ENCODE data around the gene TRIM40. TPM values are rescaled to one million over a fixed set of nuclear protein-coding genes. Genes with fewer than 3 reads are reported as not detected.

The TRIM40 gene
- total and polyA plus RNA-seq, 2 of the 13 experiments (the other 11 are each of a cell fraction or from before 2014, with no cell fraction given): 0.58 TPM; not detected in 1

- peak; percentile 44; the same call in 1 of the 2 replicates for TF ChIP-seq ARID4A (CRISPR knock-in tag; IDR thresholded peaks at IDR 0.05; ENCODE audit: borderline replicate concordance)
- TF ChIP-seq PLRG1 (conservative IDR thresholded peaks at IDR 0.05): no peak
- TF ChIP-seq GPN1 (CRISPR knock-in tag; IDR thresholded peaks at IDR 0.05; ENCODE audit: borderline replicate concordance): no peak
- 0 out of 2 replicates have a peak, but pooled peaks have one; percentile 77 for TF ChIP-seq PCBP1 (IDR thresholded peaks at IDR 0.05; ENCODE audit: borderline replicate concordance, low read depth, low read length)
- no peak for TF ChIP-seq ELK4 (CRISPR knock-in tag; IDR thresholded peaks at IDR 0.05; ENCODE audit: borderline replicate concordance)
- TF ChIP-seq AKAP8 (CRISPR knock-in tag; IDR thresholded peaks at IDR 0.05): peak; percentile 59; the same call in 1 of the 2 replicates
- TF ChIP-seq IRX3 (CRISPR knock-in tag; IDR thresholded peaks at IDR 0.05; ENCODE audit: borderline replicate concordance, low read depth): no peak
- TF ChIP-seq CREB3 (CRISPR knock-in tag; IDR thresholded peaks at IDR 0.05): no peak
- peak; percentile 67; the same call in 1 of the 2 replicates for TF ChIP-seq HES4 (CRISPR knock-in tag; IDR thresholded peaks at IDR 0.05; ENCODE audit: borderline replicate concordance)
- peak; percentile 92 for TF ChIP-seq ERF (CRISPR knock-in tag; IDR thresholded peaks at IDR 0.05)
- TF ChIP-seq ZFP82 (CRISPR knock-in tag; IDR thresholded peaks at IDR 0.05; ENCODE audit: borderline replicate concordance): no peak
- TF ChIP-seq ARNT (IDR thresholded peaks at IDR 0.05): no peak
- TF ChIP-seq RBAK (CRISPR knock-in tag; IDR thresholded peaks at IDR 0.05): no peak
- peak; percentile 86 for TF ChIP-seq KDM2A (CRISPR knock-in tag; IDR thresholded peaks at IDR 0.05; ENCODE audit: borderline replicate concordance, low read depth)
- 0 out of 2 replicates have a peak, but pooled peaks have one; percentile 25 for TF ChIP-seq AHDC1 (CRISPR knock-in tag; IDR thresholded peaks at IDR 0.05; ENCODE audit: borderline replicate concordance)
- peak; percentile 21; the same call in 1 of the 2 replicates for TF ChIP-seq CEBPG (CRISPR knock-in tag; IDR thresholded peaks at IDR 0.05)
- no peak for TF ChIP-seq HMG20A (CRISPR knock-in tag; IDR thresholded peaks at IDR 0.05; ENCODE audit: borderline replicate concordance)
These were observed 32.7 kb upstream of the TRIM40 start (continued) for GRCh38 chr6:30102970-30103871.

Measured in HepG2 (cell line).